ENCODE data around the gene TMEM225B. TPM values are rescaled to one million over a fixed set of nuclear protein-coding genes. Genes with fewer than 3 reads are reported as not detected.

Gene TMEM225B
- total and polyA plus RNA-seq, 11 donors: 0.10 to 0.52 (median 0.51) TPM; not detected in 6

GRCh38 chr7:99639267-99639666, 41.2 kb downstream of the TMEM225B start:
- Histone ChIP-seq H3K27ac (no peak overlapping the region), H3K4me3 (no peak overlapping the region), H3K36me3 (peaks cover 0 to 26% (median 12%) of the 10 kb centered on the region in 9 donors), H3K4me1 (no peaks in the 10 kb centered on the region), H3K27me3 (no peaks in the 10 kb centered on the region), H3K9me3 (no peaks in the 10 kb centered on the region)
- intact Hi-C loops (cut with DNase I): loop anchor here in 2 of 10 donors (10.0 kb wide), 1 partner anchor 266 kb away; no protein-coding TSS in a partner anchor
- TF ChIP-seq POLR2A (IDR thresholded peaks at IDR 0.05): no peak
- TF ChIP-seq, protein P1, sequence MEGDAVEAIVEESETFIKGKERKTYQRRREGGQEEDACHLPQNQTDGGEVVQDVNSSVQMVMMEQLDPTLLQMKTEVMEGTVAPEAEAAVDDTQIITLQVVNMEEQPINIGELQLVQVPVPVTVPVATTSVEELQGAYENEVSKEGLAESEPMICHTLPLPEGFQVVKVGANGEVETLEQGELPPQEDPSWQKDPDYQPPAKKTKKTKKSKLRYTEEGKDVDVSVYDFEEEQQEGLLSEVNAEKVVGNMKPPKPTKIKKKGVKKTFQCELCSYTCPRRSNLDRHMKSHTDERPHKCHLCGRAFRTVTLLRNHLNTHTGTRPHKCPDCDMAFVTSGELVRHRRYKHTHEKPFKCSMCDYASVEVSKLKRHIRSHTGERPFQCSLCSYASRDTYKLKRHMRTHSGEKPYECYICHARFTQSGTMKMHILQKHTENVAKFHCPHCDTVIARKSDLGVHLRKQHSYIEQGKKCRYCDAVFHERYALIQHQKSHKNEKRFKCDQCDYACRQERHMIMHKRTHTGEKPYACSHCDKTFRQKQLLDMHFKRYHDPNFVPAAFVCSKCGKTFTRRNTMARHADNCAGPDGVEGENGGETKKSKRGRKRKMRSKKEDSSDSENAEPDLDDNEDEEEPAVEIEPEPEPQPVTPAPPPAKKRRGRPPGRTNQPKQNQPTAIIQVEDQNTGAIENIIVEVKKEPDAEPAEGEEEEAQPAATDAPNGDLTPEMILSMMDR (IDR thresholded peaks at IDR 0.05): no peak
- ATAC-seq: no peak
- DNase-seq: no peak

- Histone ChIP-seq H3K4me3 (no peak overlapping the region), H3K4me1 (no peaks in the 10 kb centered on the region), H3K9me3 (peaks cover 0 to 12% (median 0%) of the 10 kb centered on the region in 12 donors), H3K27me3 (no peaks in the 10 kb centered on the region), H3K36me3 (peaks cover 0 to 27% (median 11%) of the 10 kb centered on the region in 9 donors), H3K27ac (no peak overlapping the region)
- 92 to 100% (median 95%) methylated on average over 1 of the region's 1 CpG for WGBS, 4 donors
- ATAC-seq: no peak
- TF ChIP-seq, protein P1 (IDR thresholded peaks at IDR 0.05): no peak
- no peak for TF ChIP-seq POLR2A (IDR thresholded peaks at IDR 0.05)
- DNase-seq: no peak
- intact Hi-C loops (cut with DNase I): no loop called here
Measured at GRCh38 chr7:99642027-99642426, 44.0 kb downstream of the TMEM225B start.

DNA sequence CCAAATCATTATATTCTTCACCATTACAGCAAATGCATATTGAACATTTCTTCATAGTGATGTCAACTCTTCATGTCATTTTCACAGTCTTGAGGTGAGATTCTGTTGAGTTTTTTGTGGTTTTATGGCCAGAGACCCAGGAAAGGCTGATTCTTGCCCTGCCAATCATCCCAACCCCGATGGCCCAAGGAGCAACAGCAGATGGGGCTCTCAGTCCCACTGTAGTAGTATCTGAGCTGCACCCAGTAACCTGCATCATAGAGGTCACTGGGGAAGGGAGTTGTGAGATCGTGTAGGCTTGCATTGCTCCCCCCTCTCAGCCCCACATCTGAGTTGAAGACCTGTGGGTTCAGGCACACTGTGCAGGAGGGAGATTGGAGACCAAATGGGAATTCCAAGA, 45.4 kb downstream of the TMEM225B start:
- Histone ChIP-seq H3K36me3 (peaks cover 0 to 25% (median 11%) of the 10 kb centered on the region in 9 donors), H3K9me3 (peaks cover 0 to 12% (median 0%) of the 10 kb centered on the region in 12 donors), H3K4me1 (no peaks in the 10 kb centered on the region), H3K27me3 (no peaks in the 10 kb centered on the region), H3K27ac (no peak overlapping the region), H3K4me3 (no peak overlapping the region)
- TF ChIP-seq, protein P1 (IDR thresholded peaks at IDR 0.05): no peak
- no peak for TF ChIP-seq POLR2A (IDR thresholded peaks at IDR 0.05)
- 80 to 94% (median 86%) methylated on average over 2 of the region's 2 CpGs for WGBS, 4 donors
- intact Hi-C loops (cut with DNase I): no loop called here
- DNase-seq (no peak), ATAC-seq (no peak)

GRCh38 chr7:99644431-99644830, 46.4 kb downstream of the TMEM225B start:
- DNase-seq (no peak), ATAC-seq (no peak)
- H3K4me1 ChIP-seq: no peaks in the 10 kb centered on the region
- no peak overlapping the region for H3K4me3 ChIP-seq
- peaks cover 0 to 12% (median 0%) of the 10 kb centered on the region in 12 donors for H3K9me3 ChIP-seq
- H3K27me3 ChIP-seq: no peaks in the 10 kb centered on the region
- TF ChIP-seq, protein P1 (IDR thresholded peaks at IDR 0.05): no peak
- TF ChIP-seq POLR2A (IDR thresholded peaks at IDR 0.05): no peak
- intact Hi-C loops (cut with DNase I): no loop called here
- WGBS, 4 donors: 95 to 98% (median 97%) methylated on average over 3 of the region's 3 CpGs
- peaks cover 0 to 17% (median 4%) of the 10 kb centered on the region in 9 donors for H3K36me3 ChIP-seq
- H3K27ac ChIP-seq: no peak overlapping the region

All from heart left ventricle (tissue), 16 donors.